SK-N-SH treated with all-trans-retinoic acid at 6 μM for 48 hours (cell line): Measurements from ENCODE around the gene ADGRV1.

ENCODE experiments used
- CSRNP3 ChIP-seq: fragments of 250-450 bp; sonication (Bioruptor Pico); IDR thresholded peaks from 2 replicates; pipeline ENCODE4 v1.5.1; 2021; ENCODE audit warnings: mild to moderate bottlenecking, moderate library complexity
- POU6F1 ChIP-seq: fragments of 250-450 bp; sonication (Bioruptor Pico); IDR thresholded peaks from 2 replicates; pipeline ENCODE4 v1.8.0; 2021; ENCODE audit warnings: low read depth, mild to moderate bottlenecking, moderate library complexity, borderline replicate concordance

- TF ChIP-seq POU6F1 (CRISPR knock-in tag), result no peak
- TF ChIP-seq CSRNP3, result no peak
These were observed 514.3 kb downstream of the ADGRV1 start for GRCh38 chr5:91072881-91073280.
